ENCODE results near the gene ZNF121.
A peak's percentile ranks its signal among the peaks of the same experiment; 100 is the strongest.

Gene ZNF121

DNA sequence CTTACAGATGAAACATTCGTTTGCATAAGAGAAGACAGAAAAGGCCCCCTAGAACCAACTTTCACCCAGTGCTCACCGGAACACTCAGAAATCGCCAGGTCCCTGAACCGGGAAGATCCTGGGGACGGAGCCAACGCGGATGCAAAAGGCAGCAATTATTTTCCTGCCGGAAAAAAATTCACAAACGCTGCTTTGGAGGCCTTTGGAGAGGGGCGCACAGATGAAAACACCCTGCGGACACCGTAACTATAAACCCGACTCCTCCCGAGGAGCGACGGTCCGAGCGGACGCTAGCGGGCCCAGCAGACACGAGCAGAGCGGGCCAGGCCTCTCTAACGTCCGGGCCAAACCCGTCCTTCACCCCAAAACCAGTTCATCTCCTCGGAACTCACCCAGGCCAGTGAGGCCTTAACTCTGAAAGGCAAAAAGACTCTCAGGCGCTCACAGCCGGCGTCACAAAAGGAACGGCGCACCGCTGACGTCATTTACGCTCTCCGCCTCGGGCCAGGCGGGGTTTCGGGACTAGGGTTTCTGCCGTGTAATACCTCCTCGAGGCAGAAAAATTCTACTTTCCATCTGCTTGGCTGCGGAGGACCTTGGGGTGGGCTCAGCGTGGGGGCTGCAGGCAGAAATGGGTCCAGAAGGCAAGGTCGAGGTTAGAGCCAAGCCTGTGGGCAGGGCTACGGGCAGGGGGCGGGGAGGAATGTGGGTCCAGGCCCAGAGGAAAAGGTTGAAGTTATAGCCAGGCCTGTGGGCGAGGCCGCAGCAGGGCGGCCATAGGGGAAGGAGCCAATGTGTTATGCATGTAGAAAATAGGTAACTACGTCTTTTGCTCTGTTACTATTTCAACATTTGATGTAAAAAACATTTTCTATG lies 45.9 kb downstream of the ZNF121 start, which contains the start of gene ZNF426:
TSS of gene ZNF426 (minus strand) at position 463 of the 876 bp plus-strand sequence. CDS start 2,413 bp downstream, outside the sequence.
- peak; percentile 67 to 70 for DNase-seq (ENCODE audit: low read depth in 2 of 2, low spot score in 1 of 2)

DNA sequence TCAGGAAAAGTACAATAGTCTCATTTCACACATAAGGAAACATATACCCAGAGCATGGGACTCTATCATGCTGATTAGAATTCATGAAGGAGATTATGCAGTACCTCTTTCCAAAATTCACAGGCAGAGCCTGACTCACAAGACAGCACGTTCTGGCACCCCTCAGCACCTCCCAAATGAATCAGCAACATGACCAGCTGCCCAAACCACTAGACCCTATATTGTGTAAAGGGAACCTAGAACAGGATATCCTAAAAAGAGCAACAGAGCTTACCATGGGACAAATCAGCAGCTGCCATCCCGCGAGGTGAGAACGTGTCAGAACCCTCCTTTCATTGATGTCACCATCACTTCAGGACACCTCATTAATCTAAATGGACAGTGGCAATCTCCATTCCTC lies 48.4 kb downstream of the ZNF121 start:
- no peak for DNase-seq (ENCODE audit: low read depth in 2 of 2, low spot score in 1 of 2)

DNA sequence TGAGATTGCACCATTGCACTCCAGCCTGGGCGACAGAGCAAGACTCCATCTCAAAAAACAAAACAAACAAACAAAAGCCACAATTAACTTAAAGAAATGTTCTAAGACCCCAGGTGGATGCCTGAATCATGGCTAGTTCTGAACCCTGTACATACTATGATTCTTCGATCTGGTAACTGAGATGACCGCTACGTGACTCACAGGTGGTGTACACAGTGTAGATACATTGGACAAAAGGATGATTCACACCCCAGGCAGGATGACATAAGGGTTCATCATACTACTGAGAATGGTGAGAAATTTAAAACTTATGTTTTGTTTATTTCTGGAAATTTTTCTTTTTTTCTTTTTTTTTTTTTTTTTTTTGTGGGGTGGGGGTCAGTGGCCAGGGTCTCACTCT lies 52.4 kb downstream of the ZNF121 start:
- DNase-seq (ENCODE audit: low read depth in 2 of 2, low spot score in 1 of 2) = no peak

DNA sequence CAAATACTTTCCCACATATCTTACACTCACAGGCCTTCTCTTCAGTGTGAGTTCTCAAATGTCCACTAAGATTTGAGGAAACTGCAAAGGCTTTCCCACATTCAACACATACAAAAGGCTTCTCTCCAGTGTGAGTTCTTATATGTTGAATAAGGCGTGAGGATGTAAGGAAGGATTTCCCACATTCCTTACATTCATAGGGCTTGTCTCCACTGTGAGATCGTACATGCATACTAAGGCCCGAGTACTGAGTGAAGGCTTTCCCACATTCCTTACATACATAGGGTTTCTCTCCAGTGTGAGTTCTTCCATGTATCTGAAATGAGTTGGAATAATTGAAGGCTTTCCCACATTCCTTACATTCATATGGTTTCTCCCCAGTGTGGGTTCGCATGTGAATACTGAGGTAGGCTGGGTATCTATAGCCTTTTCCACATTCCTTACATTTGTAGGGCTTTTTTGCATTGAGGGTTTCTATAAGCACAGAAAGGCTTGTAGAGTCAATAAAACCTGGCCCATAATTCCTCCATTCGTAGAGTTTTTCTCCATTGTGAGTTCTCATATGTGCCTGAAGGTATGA lies 55.5 kb downstream of the ZNF121 start:
- no peak for DNase-seq (ENCODE audit: low read depth in 2 of 2, low spot score in 1 of 2)

DNA sequence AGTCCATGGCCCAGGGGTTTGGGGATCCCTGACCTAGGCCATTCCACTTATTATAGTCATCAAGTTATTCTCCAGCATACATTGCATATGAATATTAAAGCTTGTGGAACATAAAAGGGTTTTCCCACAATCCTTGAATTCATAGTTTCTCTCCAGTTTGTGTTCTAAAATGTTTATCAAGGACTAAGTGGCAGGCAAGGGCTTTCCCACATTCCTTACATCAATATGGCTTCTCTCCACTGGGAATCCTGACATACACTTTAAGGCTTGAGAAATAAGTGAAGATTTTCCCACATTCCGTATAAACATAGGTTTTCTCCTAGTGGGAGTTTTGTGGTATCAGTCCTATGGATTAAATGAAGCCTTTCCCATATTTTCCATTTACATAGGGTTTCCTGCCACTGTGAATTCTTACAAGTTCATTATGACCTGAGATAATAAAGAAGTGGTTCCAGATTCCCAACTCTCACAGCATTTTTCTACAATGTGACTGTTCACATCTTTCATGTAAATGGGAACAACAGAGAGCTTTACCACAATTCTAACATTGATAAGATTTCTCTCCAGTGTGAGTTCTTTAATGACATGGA lies 60.3 kb downstream of the ZNF121 start:
- no peak for DNase-seq (ENCODE audit: low read depth in 2 of 2, low spot score in 1 of 2)
